ENCODE results near the gene ZNF473.

Gene ZNF473

DNA sequence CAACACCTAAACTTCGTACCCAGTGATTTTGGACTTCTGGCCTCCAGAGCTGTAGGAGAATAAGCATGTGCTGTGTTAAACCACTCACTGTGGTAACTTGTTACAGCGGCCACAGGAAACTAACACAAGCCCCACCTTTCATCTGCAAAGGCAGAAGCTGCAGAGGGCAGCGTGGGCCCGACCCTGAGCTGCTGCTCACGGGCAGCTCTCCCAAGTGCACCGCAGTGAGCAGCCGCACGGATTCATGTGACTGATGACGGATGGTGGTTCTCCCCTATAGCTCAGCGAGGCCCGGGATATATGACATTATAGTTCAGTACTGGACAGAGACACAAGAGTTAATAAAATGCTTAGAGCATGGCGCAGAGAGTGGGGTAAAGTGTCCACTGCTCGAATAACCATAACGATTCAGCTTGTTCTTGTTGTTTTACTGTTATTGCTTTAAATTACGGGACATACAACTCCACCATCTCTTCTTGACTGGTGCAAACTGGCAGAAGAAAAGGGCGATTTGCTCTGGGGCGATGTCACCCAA is 22.5 kb upstream of the ZNF473 start:
- H3K4me1 ChIP-seq (ENCODE audit: insufficient read depth, insufficient read length) = peaks cover under 1% of the 10 kb centered on the region
- no peak overlapping the region for H3K9ac ChIP-seq (ENCODE audit: insufficient read length, low read depth)
- no peaks in the 10 kb centered on the region for H3K27me3 ChIP-seq (ENCODE audit: insufficient read depth, insufficient read length)
- no peak for TF ChIP-seq SUZ12 (IDR thresholded peaks at IDR 0.05; ENCODE audit: extremely low read depth, insufficient read depth, insufficient read length)
- TF ChIP-seq YY1 (IDR thresholded peaks at IDR 0.05; ENCODE audit: insufficient read depth, insufficient read length) = no peak
- TF ChIP-seq ZNF274 (IDR thresholded peaks at IDR 0.05; ENCODE audit: low read depth, low read length) = no peak
- no peaks in the 10 kb centered on the region for H3K9me3 ChIP-seq (ENCODE audit: insufficient read depth, low read length)
- H3K4me3 ChIP-seq (ENCODE audit: insufficient read length, low read depth) = no peak overlapping the region
- no peak for DNase-seq (ENCODE audit: low read depth, low spot score)
- peaks cover 74% of the 10 kb centered on the region for H3K36me3 ChIP-seq (ENCODE audit: insufficient read depth, insufficient read length, low read length)

DNA sequence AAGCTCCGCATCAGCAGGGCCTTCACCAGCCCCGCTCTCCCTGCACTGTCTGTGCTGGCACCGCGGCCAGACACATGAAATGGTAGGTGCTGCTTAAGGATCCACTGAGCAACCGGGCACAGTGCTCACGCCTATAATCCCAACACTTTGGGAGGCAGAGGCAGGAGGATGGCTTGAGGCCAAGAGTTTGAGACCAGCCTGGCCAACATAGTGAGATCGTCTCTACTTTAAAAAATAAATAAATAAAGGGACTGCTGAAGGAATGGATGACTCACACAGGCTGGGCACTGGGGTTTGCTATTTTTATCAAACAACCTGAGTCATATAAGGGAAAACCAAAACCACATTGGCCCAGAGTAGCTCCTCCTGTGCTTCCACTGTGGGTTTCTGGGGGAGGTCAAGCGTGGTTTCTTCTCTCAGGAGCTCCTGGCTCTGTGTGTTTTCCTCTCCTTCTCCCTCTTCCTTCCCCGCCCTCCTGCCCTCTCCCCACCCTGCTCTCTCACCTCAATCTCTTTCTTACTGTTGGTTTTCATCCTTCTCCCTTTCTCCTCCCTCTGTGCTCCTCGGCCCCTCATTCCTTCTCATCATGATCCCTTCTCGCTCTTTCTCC is 21.9 kb upstream of the ZNF473 start:
- no peaks in the 10 kb centered on the region for H3K27me3 ChIP-seq (ENCODE audit: insufficient read depth, insufficient read length)
- H3K4me3 ChIP-seq (ENCODE audit: insufficient read length, low read depth) = no peak overlapping the region
- H3K9me3 ChIP-seq (ENCODE audit: insufficient read depth, low read length) = no peaks in the 10 kb centered on the region
- H3K36me3 ChIP-seq (ENCODE audit: insufficient read depth, insufficient read length, low read length) = peaks cover 76% of the 10 kb centered on the region
- no peak overlapping the region for H3K9ac ChIP-seq (ENCODE audit: insufficient read length, low read depth)
- H3K4me1 ChIP-seq (ENCODE audit: insufficient read depth, insufficient read length) = peaks cover 6% of the 10 kb centered on the region
- DNase-seq (ENCODE audit: low read depth, low spot score) = no peak
- TF ChIP-seq SUZ12 (IDR thresholded peaks at IDR 0.05; ENCODE audit: extremely low read depth, insufficient read depth, insufficient read length) = no peak
- TF ChIP-seq YY1 (IDR thresholded peaks at IDR 0.05; ENCODE audit: insufficient read depth, insufficient read length) = no peak
- TF ChIP-seq ZNF274 (IDR thresholded peaks at IDR 0.05; ENCODE audit: low read depth, low read length) = no peak

DNA sequence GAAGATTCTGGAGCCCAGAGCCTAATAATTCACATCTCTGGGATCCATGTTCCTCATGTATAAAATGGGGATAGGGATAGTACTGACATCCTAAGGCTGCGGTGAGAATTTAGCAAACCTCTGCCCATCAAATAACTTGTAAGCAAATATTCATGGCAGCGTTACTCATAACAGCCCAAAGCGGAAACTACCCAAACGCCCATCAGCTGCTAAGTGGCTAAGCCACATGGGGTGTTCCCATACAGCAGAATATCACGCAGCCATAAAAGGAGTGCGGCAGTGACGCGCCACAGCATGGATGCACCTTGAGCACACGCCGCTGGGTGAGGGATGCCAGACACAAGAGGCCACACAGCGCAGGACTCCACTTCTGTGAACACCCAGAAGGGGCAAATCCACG is 20.4 kb upstream of the ZNF473 start:
- no peak overlapping the region for H3K9ac ChIP-seq (ENCODE audit: insufficient read length, low read depth)
- H3K9me3 ChIP-seq (ENCODE audit: insufficient read depth, low read length) = no peaks in the 10 kb centered on the region
- no peak overlapping the region for H3K4me3 ChIP-seq (ENCODE audit: insufficient read length, low read depth)
- H3K4me1 ChIP-seq (ENCODE audit: insufficient read depth, insufficient read length) = peaks cover 6% of the 10 kb centered on the region
- H3K27me3 ChIP-seq (ENCODE audit: insufficient read depth, insufficient read length) = no peaks in the 10 kb centered on the region
- H3K36me3 ChIP-seq (ENCODE audit: insufficient read depth, insufficient read length, low read length) = peaks cover 62% of the 10 kb centered on the region
- TF ChIP-seq YY1 (IDR thresholded peaks at IDR 0.05; ENCODE audit: insufficient read depth, insufficient read length) (no peak), ZNF274 (IDR thresholded peaks at IDR 0.05; ENCODE audit: low read depth, low read length) (no peak)
- DNase-seq (ENCODE audit: low read depth, low spot score) = no peak

DNA sequence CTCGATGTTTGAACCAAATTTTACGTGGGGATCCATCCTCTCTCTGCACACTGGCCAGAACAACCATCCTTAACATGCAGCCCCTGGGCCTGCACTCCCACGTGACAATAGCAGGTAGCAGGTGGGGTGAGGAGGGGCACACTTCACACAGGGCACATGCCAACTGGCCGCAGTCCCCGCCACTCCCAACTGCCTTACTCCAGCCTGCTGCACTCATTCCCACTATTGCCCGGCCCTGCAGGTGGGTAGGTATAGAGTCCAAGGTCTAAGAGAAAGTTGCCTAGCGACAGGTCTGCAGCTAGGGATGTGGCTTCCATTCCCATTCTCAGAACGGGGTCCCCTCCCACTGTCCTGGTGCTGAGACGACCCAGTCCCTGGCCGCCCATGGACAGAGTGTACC is 18.6 kb upstream of the ZNF473 start:
- H3K9ac ChIP-seq (ENCODE audit: insufficient read length, low read depth) = no peak overlapping the region
- H3K4me1 ChIP-seq (ENCODE audit: insufficient read depth, insufficient read length) = peaks cover 6% of the 10 kb centered on the region
- TF ChIP-seq ZNF274 (IDR thresholded peaks at IDR 0.05; ENCODE audit: low read depth, low read length) (no peak), YY1 (IDR thresholded peaks at IDR 0.05; ENCODE audit: insufficient read depth, insufficient read length) (no peak), SUZ12 (IDR thresholded peaks at IDR 0.05; ENCODE audit: extremely low read depth, insufficient read depth, insufficient read length) (no peak)
- peaks cover 47% of the 10 kb centered on the region for H3K36me3 ChIP-seq (ENCODE audit: insufficient read depth, insufficient read length, low read length)
- H3K4me3 ChIP-seq (ENCODE audit: insufficient read length, low read depth) = no peak overlapping the region
- no peaks in the 10 kb centered on the region for H3K9me3 ChIP-seq (ENCODE audit: insufficient read depth, low read length)
- no peak for DNase-seq (ENCODE audit: low read depth, low spot score)
- H3K27me3 ChIP-seq (ENCODE audit: insufficient read depth, insufficient read length) = no peaks in the 10 kb centered on the region

DNA sequence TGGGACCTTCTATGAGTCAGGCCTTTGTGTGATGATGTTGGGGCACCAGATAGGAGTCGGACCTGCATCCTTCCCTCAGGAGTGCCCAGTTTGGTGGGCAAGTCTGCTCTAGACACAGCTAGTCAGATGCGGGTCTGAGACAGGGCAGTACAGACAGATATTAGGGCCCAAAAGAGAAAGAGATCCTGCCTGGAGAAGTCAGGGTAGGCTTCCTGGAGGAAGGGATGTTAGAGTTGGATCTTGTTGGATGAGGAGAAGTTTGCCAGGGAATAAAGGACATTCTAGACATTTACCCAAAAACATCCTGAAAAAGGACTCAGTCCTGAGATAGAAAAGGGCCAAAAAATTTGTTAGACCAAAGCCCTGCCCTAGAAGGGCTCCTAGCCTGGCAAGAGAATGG is 17.9 kb upstream of the ZNF473 start:
- Histone ChIP-seq H3K4me3 (ENCODE audit: insufficient read length, low read depth) (no peak overlapping the region), H3K27me3 (ENCODE audit: insufficient read depth, insufficient read length) (no peaks in the 10 kb centered on the region), H3K4me1 (ENCODE audit: insufficient read depth, insufficient read length) (peaks cover 6% of the 10 kb centered on the region), H3K9me3 (ENCODE audit: insufficient read depth, low read length) (no peaks in the 10 kb centered on the region), H3K36me3 (ENCODE audit: insufficient read depth, insufficient read length, low read length) (peaks cover 45% of the 10 kb centered on the region), H3K9ac (ENCODE audit: insufficient read length, low read depth) (no peak overlapping the region)
- no peak for TF ChIP-seq ZNF274 (IDR thresholded peaks at IDR 0.05; ENCODE audit: low read depth, low read length)
- no peak for TF ChIP-seq YY1 (IDR thresholded peaks at IDR 0.05; ENCODE audit: insufficient read depth, insufficient read length)
- no peak for TF ChIP-seq SUZ12 (IDR thresholded peaks at IDR 0.05; ENCODE audit: extremely low read depth, insufficient read depth, insufficient read length)
- no peak for DNase-seq (ENCODE audit: low read depth, low spot score)

DNA sequence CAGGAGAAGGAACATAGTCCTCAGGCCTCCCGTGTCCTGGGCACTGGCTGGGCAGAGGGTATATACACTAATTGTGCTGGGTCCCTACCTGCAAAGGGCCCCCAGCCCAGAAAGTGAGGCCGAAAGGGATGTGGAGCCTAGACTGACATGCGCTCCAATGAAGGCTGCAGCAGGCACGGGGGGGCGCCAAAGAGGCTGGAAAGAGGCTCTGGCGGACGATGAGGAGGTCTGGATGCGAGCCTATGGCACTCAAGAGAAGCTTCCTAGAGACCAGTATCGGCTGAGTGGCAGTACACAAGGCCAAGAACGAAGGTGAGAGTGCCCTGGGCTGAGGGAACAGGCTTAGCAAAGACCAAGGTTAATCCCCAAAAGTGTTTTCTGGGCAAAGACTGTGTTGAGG is 17.3 kb upstream of the ZNF473 start:
- H3K4me3 ChIP-seq (ENCODE audit: insufficient read length, low read depth) = no peak overlapping the region
- peak; percentile 2 for DNase-seq (ENCODE audit: low read depth, low spot score)
- H3K9me3 ChIP-seq (ENCODE audit: insufficient read depth, low read length) = no peaks in the 10 kb centered on the region
- H3K9ac ChIP-seq (ENCODE audit: insufficient read length, low read depth) = no peak overlapping the region
- TF ChIP-seq ZNF274 (IDR thresholded peaks at IDR 0.05; ENCODE audit: low read depth, low read length) = no peak
- no peak for TF ChIP-seq YY1 (IDR thresholded peaks at IDR 0.05; ENCODE audit: insufficient read depth, insufficient read length)
- no peak for TF ChIP-seq SUZ12 (IDR thresholded peaks at IDR 0.05; ENCODE audit: extremely low read depth, insufficient read depth, insufficient read length)
- H3K36me3 ChIP-seq (ENCODE audit: insufficient read depth, insufficient read length, low read length) = peaks cover 41% of the 10 kb centered on the region
- H3K27me3 ChIP-seq (ENCODE audit: insufficient read depth, insufficient read length) = no peaks in the 10 kb centered on the region
- peaks cover 6% of the 10 kb centered on the region for H3K4me1 ChIP-seq (ENCODE audit: insufficient read depth, insufficient read length)

DNA sequence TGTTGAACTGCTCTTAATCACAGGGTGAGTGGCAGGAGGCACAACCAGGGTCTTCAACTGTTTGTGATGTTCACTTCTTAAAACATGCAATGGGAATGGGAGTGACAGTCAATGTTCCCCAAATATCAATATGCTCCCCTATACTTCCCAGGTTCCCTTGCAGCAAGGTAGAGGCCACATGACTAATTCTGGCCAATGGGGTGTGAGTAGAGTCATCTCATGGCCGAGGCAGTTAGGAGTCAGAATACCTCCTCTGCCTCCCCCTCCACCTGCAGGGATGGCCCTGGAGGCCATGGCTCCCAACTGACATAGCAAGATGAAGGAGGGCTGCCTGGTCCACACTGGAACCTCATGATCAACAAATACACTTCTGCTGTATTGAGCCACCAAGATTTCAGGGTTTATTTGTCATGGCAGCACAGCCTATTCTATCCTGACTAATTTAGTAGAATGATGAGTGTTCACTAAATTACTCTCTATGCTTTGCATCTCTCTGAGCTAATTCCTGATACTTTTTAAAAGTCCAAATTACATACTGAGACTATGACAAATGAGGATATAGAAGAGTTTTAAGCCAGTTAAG is 9.5 kb upstream of the ZNF473 start:
- H3K36me3 ChIP-seq (ENCODE audit: insufficient read depth, insufficient read length, low read length) = peaks cover 55% of the 10 kb centered on the region
- no peak for TF ChIP-seq SUZ12 (IDR thresholded peaks at IDR 0.05; ENCODE audit: extremely low read depth, insufficient read depth, insufficient read length)
- no peak for TF ChIP-seq ZNF274 (IDR thresholded peaks at IDR 0.05; ENCODE audit: low read depth, low read length)
- no peak for TF ChIP-seq YY1 (IDR thresholded peaks at IDR 0.05; ENCODE audit: insufficient read depth, insufficient read length)

More for the DNA sequence above, 9.5 kb upstream of the ZNF473 start:
- Histone ChIP-seq H3K4me1 (ENCODE audit: insufficient read depth, insufficient read length) (no peaks in the 10 kb centered on the region), H3K9ac (ENCODE audit: insufficient read length, low read depth) (no peak overlapping the region), H3K4me3 (ENCODE audit: insufficient read length, low read depth) (no peak overlapping the region), H3K27me3 (ENCODE audit: insufficient read depth, insufficient read length) (no peaks in the 10 kb centered on the region), H3K9me3 (ENCODE audit: insufficient read depth, low read length) (no peaks in the 10 kb centered on the region)
- no peak for DNase-seq (ENCODE audit: low read depth, low spot score)

Data from NT2/D1 (cell line).